Fibroblast of pulmonary artery (primary cell): ENCODE data around the gene FYB2.
A peak's percentile ranks its signal among the peaks of the same experiment; 100 is the strongest.

ENCODE experiments used
- DNase-seq: peaks from one replicate; pipeline ENCODE4 v3.0.0-alpha.2; 2010; ENCODE audit warnings: low read depth
- H3K4me3 ChIP-seq: replicated peaks from 2 replicates; pipeline ENCODE4 v1.5.1; 2011; ENCODE audit warnings: low read depth, mild to moderate bottlenecking, control low read depth, low read length, moderate library complexity
- TF ChIP-seq, protein P1 (sequence below): IDR thresholded peaks from 2 replicates; pipeline ENCODE4 v1.5.1; 2011; ENCODE audit warnings: mild to moderate bottlenecking, control low read depth, low read length, inconsistent platforms; ENCODE audit errors: missing control alignments

The FYB2 gene

DNA sequence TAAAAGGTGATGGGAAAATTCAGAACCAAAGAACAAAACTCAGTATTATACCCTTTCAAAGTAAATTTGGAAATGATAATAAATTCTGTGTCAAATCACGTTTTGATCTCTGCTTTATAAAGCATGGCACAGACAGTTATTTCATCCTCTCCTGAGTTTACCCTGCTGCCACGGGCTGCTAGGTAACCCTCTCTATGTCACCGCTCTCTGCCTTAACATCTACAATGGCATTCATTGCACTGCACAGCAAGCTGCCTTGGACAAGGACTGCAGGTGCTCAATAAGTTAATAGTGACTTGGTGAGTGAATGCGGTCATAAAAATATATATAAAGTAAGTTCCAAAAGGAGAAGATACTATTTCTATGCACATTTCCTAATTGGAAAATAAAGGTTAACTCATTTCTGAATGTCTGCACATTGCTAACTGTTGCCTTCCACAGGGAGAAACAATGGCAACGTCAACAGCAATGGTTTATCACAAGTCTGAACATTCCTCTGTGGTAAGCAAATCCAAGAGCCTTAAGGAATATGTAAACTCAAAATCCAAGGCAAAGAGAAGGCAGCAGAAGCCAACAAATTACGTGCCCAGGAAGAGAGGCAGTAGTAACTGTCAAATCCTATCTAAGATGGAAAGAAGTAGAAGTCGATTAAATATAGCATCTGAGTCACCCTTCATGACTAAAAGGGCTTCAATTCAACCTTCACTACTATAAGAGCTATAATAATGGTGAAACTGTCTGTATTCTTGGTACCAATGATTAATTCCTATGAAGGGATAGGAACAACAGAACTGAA is 19.4 kb downstream of the FYB2 start:
- DNase-seq = peak; percentile 42
- TF ChIP-seq, protein P1, sequence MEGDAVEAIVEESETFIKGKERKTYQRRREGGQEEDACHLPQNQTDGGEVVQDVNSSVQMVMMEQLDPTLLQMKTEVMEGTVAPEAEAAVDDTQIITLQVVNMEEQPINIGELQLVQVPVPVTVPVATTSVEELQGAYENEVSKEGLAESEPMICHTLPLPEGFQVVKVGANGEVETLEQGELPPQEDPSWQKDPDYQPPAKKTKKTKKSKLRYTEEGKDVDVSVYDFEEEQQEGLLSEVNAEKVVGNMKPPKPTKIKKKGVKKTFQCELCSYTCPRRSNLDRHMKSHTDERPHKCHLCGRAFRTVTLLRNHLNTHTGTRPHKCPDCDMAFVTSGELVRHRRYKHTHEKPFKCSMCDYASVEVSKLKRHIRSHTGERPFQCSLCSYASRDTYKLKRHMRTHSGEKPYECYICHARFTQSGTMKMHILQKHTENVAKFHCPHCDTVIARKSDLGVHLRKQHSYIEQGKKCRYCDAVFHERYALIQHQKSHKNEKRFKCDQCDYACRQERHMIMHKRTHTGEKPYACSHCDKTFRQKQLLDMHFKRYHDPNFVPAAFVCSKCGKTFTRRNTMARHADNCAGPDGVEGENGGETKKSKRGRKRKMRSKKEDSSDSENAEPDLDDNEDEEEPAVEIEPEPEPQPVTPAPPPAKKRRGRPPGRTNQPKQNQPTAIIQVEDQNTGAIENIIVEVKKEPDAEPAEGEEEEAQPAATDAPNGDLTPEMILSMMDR = no peak
- H3K4me3 ChIP-seq = no peak overlapping the region

DNA sequence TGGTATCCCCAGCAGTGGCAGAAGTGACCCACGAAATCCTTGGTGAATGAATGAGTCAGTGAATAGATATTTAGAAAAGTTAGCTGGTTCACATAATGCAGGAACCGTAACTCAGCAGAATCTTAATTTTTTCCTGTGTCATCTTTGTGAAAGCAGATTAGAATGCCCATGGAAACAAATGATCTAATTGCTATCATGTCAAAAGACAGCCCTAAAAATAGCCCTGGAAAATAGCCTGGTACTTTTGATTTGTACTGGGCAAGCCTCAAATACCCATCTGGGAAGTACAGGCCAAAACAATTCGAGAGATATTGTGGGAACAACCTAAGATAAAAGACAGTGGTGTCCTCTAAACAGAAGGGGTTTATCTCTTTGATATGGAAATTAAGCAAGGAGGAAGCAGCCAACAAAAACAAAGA is 21.1 kb downstream of the FYB2 start:
- no peak overlapping the region for H3K4me3 ChIP-seq
- TF ChIP-seq, protein P1 = no peak
- peak; percentile 19 for DNase-seq

DNA sequence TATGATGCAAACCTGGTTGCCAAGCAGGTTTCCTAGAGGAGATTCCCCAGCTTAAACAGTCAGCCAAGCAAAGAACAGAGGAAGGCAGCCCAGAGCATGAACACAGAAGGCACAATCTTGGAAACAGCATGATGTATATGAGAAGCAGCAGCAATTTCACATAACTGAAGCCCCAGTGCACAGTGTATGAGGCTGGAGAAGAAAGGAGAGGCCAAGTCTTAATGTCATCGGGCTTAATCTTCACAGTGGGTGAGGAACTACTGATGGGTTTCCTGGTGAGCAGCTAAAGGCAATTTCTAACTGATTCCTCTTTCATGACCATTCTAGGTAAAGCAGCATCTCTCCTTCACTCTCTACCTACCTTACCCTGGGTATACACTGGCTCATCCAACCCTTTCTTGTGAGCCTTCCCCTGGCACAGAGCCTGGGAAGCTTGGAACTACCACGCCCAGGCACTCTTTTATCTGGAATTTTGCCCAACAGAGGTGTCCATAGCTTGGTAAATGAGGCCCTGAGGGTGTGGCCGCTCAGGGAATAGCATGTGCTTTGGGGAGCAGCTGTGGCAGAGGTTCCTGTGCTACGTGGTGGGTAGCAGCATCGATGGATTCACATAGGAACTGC is 22.0 kb downstream of the FYB2 start:
- H3K4me3 ChIP-seq = no peak overlapping the region
- no peak for DNase-seq
- TF ChIP-seq, protein P1 = no peak

DNA sequence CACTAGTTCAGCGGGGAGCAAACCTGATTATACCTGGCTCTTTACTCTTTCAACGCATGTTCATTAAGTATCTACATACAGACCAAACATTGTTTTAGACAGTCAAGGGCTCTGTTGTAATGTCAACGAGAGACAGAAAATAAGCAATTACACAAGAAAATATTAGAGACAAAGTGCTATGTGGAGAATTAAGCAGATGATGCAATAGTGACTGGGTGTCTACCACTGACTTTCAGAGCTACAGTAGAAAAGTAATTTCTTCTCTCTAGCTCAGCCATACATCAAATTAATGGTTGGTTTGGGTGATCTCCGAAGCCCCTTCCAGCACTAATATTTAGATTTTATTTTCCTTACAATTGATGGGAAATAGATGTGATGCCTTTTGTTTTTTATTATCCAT is 23.3 kb downstream of the FYB2 start:
- TF ChIP-seq, protein P1 = no peak
- H3K4me3 ChIP-seq = no peak overlapping the region
- no peak for DNase-seq

DNA sequence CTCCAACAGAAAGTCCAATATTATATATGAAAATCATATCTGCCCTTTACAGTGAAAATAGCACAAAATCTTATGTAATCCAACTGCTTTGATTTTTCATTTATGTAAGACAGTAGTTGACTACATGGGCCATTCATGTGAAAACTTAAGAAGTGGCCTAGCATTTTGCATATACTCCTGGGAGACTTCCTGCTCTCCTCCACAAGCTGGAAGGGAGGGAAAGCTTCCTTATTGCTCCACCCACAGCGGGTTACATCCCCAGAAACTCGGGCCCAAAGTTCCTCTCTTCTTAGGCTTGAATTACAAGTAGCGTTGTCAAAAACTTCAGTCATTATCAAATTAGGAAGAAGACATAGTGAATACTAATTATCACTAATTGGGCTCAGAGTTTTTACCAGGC is 29.2 kb downstream of the FYB2 start:
- TF ChIP-seq, protein P1 = no peak
- no peak overlapping the region for H3K4me3 ChIP-seq
- DNase-seq = no peak

DNA sequence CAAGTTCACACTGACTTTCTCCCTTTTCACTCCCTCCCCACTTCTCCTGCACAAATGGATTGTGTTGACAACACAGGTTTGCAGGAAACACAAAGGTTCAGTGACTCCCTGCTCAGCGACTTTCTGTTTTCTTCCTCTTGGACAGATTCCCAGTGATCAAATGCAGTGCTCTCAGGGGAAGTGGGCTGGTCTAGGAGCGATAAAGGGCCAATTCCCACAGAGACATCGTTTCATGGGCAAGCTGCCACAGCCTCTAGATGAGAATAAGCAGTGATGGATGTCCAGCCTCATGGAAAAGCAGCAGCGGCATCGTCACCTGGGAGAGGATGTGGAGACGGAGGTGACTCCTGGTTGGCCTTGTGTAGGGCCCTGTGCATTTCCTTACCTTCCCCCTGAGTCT is 30.6 kb downstream of the FYB2 start:
- TF ChIP-seq, protein P1 = no peak
- peak; percentile 36 for DNase-seq
- no peak overlapping the region for H3K4me3 ChIP-seq
